ENCODE data around the gene BFSP1.

GRCh38 chr20:17569616-17570346 lies 38.6 kb upstream of the BFSP1 start, which contains the start of gene DSTN:
- TF ChIP-seq EZH2 (IDR thresholded peaks at IDR 0.05; ENCODE audit: borderline replicate concordance, low read depth, low read length, poor library complexity, severe bottlenecking) (no peak), CTCF (conservative IDR thresholded peaks at IDR 0.05; ENCODE audit: low read depth, low read length) (no peak)

Measured in A673 (cell line).